BJ (cell line): ENCODE results near the gene PPIP5K1. TPM values are rescaled to one million over a fixed set of nuclear protein-coding genes. Genes with fewer than 3 reads are reported as not detected.
"Not testable (repeated sequence)": the region's sequence is repeated elsewhere in the genome, so short reads cannot be mapped to it uniquely, and the experiment has no call there.

Experiments
- CTCF ChIA-PET: fragments of 350-600 bp; formaldehyde crosslinking; extraction: SDS; loops from one replicate; lab custom pipeline; 2021; ENCODE audit warnings: antibody characterized with exemption, inconsistent platforms; lab: Yijun Ruan, JAX
- POLR2A ChIA-PET: fragments of 300-600 bp; sonication (Branson Sonifier 250); formaldehyde crosslinking; extraction: SDS; loops from one replicate; lab custom pipeline; 2021; ENCODE audit warnings: antibody characterized with exemption; lab: Charles Lee
- DNase-seq: peaks from one replicate; pipeline ENCODE4 v3.0.0-alpha.2; 2011; ENCODE audit warnings: low read depth
- H3K27me3 ChIP-seq: 2 replicates; pipeline ENCODE4 v1.6.0; 2011; ENCODE audit warnings: low read length; ENCODE audit not compliant: control insufficient read depth, insufficient read depth
- H3K36me3 ChIP-seq: 2 replicates; pipeline ENCODE4 v1.5.1; 2011; ENCODE audit warnings: low read length; ENCODE audit not compliant: control insufficient read depth, insufficient read depth
- H3K4me3 ChIP-seq: 2 replicates; pipeline ENCODE4 v1.5.1; 2011; ENCODE audit warnings: low read depth, mild to moderate bottlenecking, control low read depth, low read length
- CTCF ChIP-seq: IDR thresholded peaks from 2 replicates; pipeline ENCODE4 v1.5.1; 2011; ENCODE audit warnings: low read depth, mild to moderate bottlenecking, control low read depth, inconsistent platforms, low read length, moderate library complexity; ENCODE audit not compliant: insufficient read depth
- polyA plus RNA-seq: library from polyadenylated mRNA; depleted of rRNA; stranded (reverse); fragments of >200 nt; gene quantifications from 2 replicates; pipeline ENCODE4 v1.2.3, GENCODE V29; 2011

PPIP5K1 gene
- polyA plus RNA-seq, 1 experiment, result 29.2 TPM

- TF ChIP-seq CTCF, result no peak
- DNase-seq, result no peak
- H3K4me3 ChIP-seq, result no peak overlapping the region
- no peaks in the 10 kb centered on the region for H3K27me3 ChIP-seq
- H3K36me3 ChIP-seq, result peaks cover 2% of the 10 kb centered on the region; the same call in 1 of the 2 replicates
- CTCF ChIA-PET, result no interaction called here
- POLR2A ChIA-PET, result no interaction called here
These were observed 55.1 kb downstream of the PPIP5K1 start for GRCh38 chr15:43534897-43535296.

- CTCF ChIA-PET, result interaction anchor here (0.6 to 1.7 kb wide), 2 partner anchors 13 to 17 kb away, joined by 4 read pairs; no protein-coding TSS in a partner anchor
- DNase-seq, result peak; percentile 54
- POLR2A ChIA-PET, H3K4me3 ChIP-seq, H3K36me3 ChIP-seq, H3K27me3 ChIP-seq: not testable (repeated sequence)
These were observed 57.2 kb downstream of the PPIP5K1 start for GRCh38 chr15:43532826-43533225.

- Histone ChIP-seq H3K4me3 (no peak overlapping the region), H3K36me3 (peaks cover 16% of the 10 kb centered on the region; the same call in 1 of the 2 replicates), H3K27me3 (no peaks in the 10 kb centered on the region)
- TF ChIP-seq CTCF, result no peak
- ChIA-PET CTCF (interaction anchor here (1.3 to 2.2 kb wide), 3 partner anchors 10 to 17 kb away, joined by 3 to 7 read pairs (median 6); no protein-coding TSS in a partner anchor), POLR2A (interaction anchor here (0.5 to 0.9 kb wide), 3 partner anchors 10 to 14 kb away, joined by 3 read pairs; no protein-coding TSS in a partner anchor)
- DNase-seq, result no peak
These were observed 58.9 kb downstream of the PPIP5K1 start for GRCh38 chr15:43531018-43531670.

- ChIA-PET POLR2A (no interaction called here), CTCF (interaction anchor here (1.8 to 2.2 kb wide), 2 partner anchors 9 to 15 kb away, joined by 6 to 7 read pairs; no protein-coding TSS in a partner anchor)
- no peak for DNase-seq
- TF ChIP-seq CTCF, result no peak
- Histone ChIP-seq H3K27me3 (no peaks in the 10 kb centered on the region), H3K4me3 (no peak overlapping the region), H3K36me3 (peaks cover 21% of the 10 kb centered on the region)
These were observed 60.2 kb downstream of the PPIP5K1 start for GRCh38 chr15:43529587-43530345.

GRCh38 chr15:43529141-43529540 is 60.9 kb downstream of the PPIP5K1 start:
- no peak for DNase-seq
- Histone ChIP-seq H3K4me3 (no peak overlapping the region), H3K27me3 (no peaks in the 10 kb centered on the region), H3K36me3 (peaks cover 23% of the 10 kb centered on the region)
- no peak for TF ChIP-seq CTCF
- POLR2A ChIA-PET, result no interaction called here
- CTCF ChIA-PET, result interaction anchor here (0.8 to 3.3 kb wide), 2 partner anchors 12 to 18 kb away, joined by 5 to 22 read pairs; partner anchors contain the start of gene MAP1A
